H9 (cell line): ENCODE data around the gene IER5L. TPM values are rescaled to one million over a fixed set of nuclear protein-coding genes. Genes with fewer than 3 reads are reported as not detected.

ENCODE experiments used
- DNase-seq: peaks from one replicate; pipeline ENCODE4 v3.0.0-alpha.2; 2017
- H2AFZ ChIP-seq: one replicate; pipeline ENCODE4 v1.6.1; 2013; ENCODE audit warnings: mild to moderate bottlenecking, low read length, control low read depth, moderate library complexity
- H2AK5ac ChIP-seq: 2 replicates; pipeline ENCODE4 v1.6.1; 2013; ENCODE audit warnings: low read length, control low read depth, mixed read lengths; ENCODE audit not compliant: insufficient read length
- H2BK120ac ChIP-seq: one replicate; pipeline ENCODE4 v1.6.1; 2013; ENCODE audit warnings: low read depth, mild to moderate bottlenecking, low read length, control low read depth, inconsistent platforms; ENCODE audit not compliant: poor library complexity, severe bottlenecking
- H2BK12ac ChIP-seq: 2 replicates; pipeline ENCODE4 v1.6.1; 2013; ENCODE audit warnings: low read length, control low read depth, mixed read lengths, low read depth; ENCODE audit not compliant: insufficient read length
- H2BK15ac ChIP-seq: 2 replicates; pipeline ENCODE4 v1.6.1; 2013; ENCODE audit warnings: low read depth, low read length, control low read depth
- H2BK20ac ChIP-seq: one replicate; pipeline ENCODE4 v1.6.1; 2013; ENCODE audit warnings: low read depth, mild to moderate bottlenecking, low read length, control low read depth, inconsistent platforms; ENCODE audit not compliant: poor library complexity, severe bottlenecking
- H2BK5ac ChIP-seq: 2 replicates; pipeline ENCODE4 v1.6.1; 2013; ENCODE audit warnings: low read length, control low read depth, mixed read lengths; ENCODE audit not compliant: insufficient read length
- H3K14ac ChIP-seq: 2 replicates; pipeline ENCODE4 v1.6.1; 2013; ENCODE audit warnings: low read length, control low read depth; ENCODE audit not compliant: insufficient read depth
- H3K18ac ChIP-seq: 2 replicates; pipeline ENCODE4 v1.6.1; 2013; ENCODE audit warnings: low read depth, mild to moderate bottlenecking, mixed read lengths, low read length, control low read depth; ENCODE audit not compliant: insufficient read length
- H3K23ac ChIP-seq: 2 replicates; pipeline ENCODE4 v1.6.1; 2013; ENCODE audit warnings: low read length, control low read depth, mixed read lengths, low read depth; ENCODE audit not compliant: insufficient read length
- H3K23me2 ChIP-seq: 2 replicates; pipeline ENCODE4 v1.6.1; 2013; ENCODE audit warnings: low read depth, mild to moderate bottlenecking, mixed read lengths, low read length, control low read depth; ENCODE audit not compliant: insufficient read length, poor library complexity, severe bottlenecking
- H3K27ac ChIP-seq: 2 replicates; pipeline ENCODE4 v1.5.1; 2013; ENCODE audit warnings: low read length, control low read depth, mixed read lengths, low read depth; ENCODE audit not compliant: insufficient read length
- H3K27me3 ChIP-seq: 2 replicates; pipeline ENCODE4 v1.6.1; 2013; ENCODE audit warnings: low read length, control low read depth, inconsistent platforms; ENCODE audit not compliant: insufficient read depth
- H3K4ac ChIP-seq: 2 replicates; pipeline ENCODE4 v1.6.1; 2013; ENCODE audit warnings: low read depth, mild to moderate bottlenecking, control low read depth, inconsistent platforms, low read length, moderate library complexity
- H3K4me1 ChIP-seq: 2 replicates; pipeline ENCODE4 v1.6.1; 2013; ENCODE audit warnings: low read length, control low read depth, inconsistent platforms; ENCODE audit not compliant: insufficient read depth
- H3K4me2 ChIP-seq: 2 replicates; pipeline ENCODE4 v1.6.1; 2013; ENCODE audit warnings: low read length, control low read depth, mixed read lengths; ENCODE audit not compliant: insufficient read length, insufficient read depth
- H3K56ac ChIP-seq: 2 replicates; pipeline ENCODE4 v1.6.1; 2013; ENCODE audit warnings: low read depth, mild to moderate bottlenecking, mixed read lengths, low read length, control low read depth; ENCODE audit not compliant: insufficient read length
- H3K79me1 ChIP-seq: 2 replicates; pipeline ENCODE4 v1.6.1; 2013; ENCODE audit warnings: low read depth, mild to moderate bottlenecking, moderate library complexity, low read length, control low read depth, inconsistent platforms; ENCODE audit not compliant: insufficient read depth, poor library complexity, severe bottlenecking
- H3K79me2 ChIP-seq: 2 replicates; pipeline ENCODE4 v1.6.1; 2013; ENCODE audit warnings: low read length, control low read depth, inconsistent platforms; ENCODE audit not compliant: insufficient read depth
- H3K9ac ChIP-seq: 2 replicates; pipeline ENCODE4 v1.6.1; 2013; ENCODE audit warnings: low read length, control low read depth, mixed read lengths; ENCODE audit not compliant: insufficient read length; ENCODE audit errors: extremely low read depth
- H3K9me3 ChIP-seq: one replicate; pipeline ENCODE4 v1.6.1; 2013; ENCODE audit warnings: low read depth, low read length, inconsistent platforms; ENCODE audit not compliant: control insufficient read depth
- H3T11ph ChIP-seq: one replicate; pipeline ENCODE4 v1.6.1; 2013; ENCODE audit warnings: mild to moderate bottlenecking, low read length, control low read depth, inconsistent platforms
- H4K20me1 ChIP-seq: one replicate; pipeline ENCODE4 v1.6.1; 2013; ENCODE audit not compliant: control insufficient read depth, insufficient read length, insufficient read depth
- H4K5ac ChIP-seq: 2 replicates; pipeline ENCODE4 v1.6.1; 2013; ENCODE audit warnings: low read depth, mild to moderate bottlenecking, mixed read lengths, low read length, control low read depth; ENCODE audit not compliant: insufficient read length
- H4K8ac ChIP-seq: replicated peaks from 2 replicates; pipeline ENCODE4 v1.6.1; 2013; ENCODE audit warnings: low read length, control low read depth, mixed read lengths, low read depth; ENCODE audit not compliant: insufficient read length
- H4K91ac ChIP-seq: 2 replicates; pipeline ENCODE4 v1.6.1; 2013; ENCODE audit warnings: low read depth, mild to moderate bottlenecking, moderate library complexity, mixed read lengths, low read length, control low read depth; ENCODE audit not compliant: insufficient read length
- H3K27ac Mint-ChIP-seq, 3 experiments: 2 replicates in 2 of 3; 3 replicates in 1 of 3; pipeline ENCODE4 v1.8.0; 2020 to 2021; ENCODE audit warnings: mixed read lengths in 3 of 3, mild to moderate bottlenecking in 1 of 3, moderate library complexity in 1 of 3
- H3K27me3 Mint-ChIP-seq: 2 replicates; pipeline ENCODE4 v1.8.0; 2021; ENCODE audit warnings: low read depth, mild to moderate bottlenecking, moderate library complexity, mixed read lengths
- H3K36me3 Mint-ChIP-seq, 3 experiments: 2 replicates in 2 of 3; 3 replicates in 1 of 3; pipeline ENCODE4 v1.8.0; 2020 to 2021; ENCODE audit warnings: low read depth in 3 of 3, mixed read lengths in 3 of 3; ENCODE audit not compliant: insufficient read depth in 1 of 3
- H3K4me1 Mint-ChIP-seq, 2 experiments: 2 replicates each; pipeline ENCODE4 v1.8.0; 2020; ENCODE audit warnings: mixed read lengths in 2 of 2
- H3K4me3 Mint-ChIP-seq, 2 experiments: 2 replicates in 1 of 2; 3 replicates in 1 of 2; pipeline ENCODE4 v1.8.0; 2020 to 2021; ENCODE audit warnings: mild to moderate bottlenecking in 2 of 2, mixed read lengths in 2 of 2, moderate library complexity in 1 of 2
- H3K9me3 Mint-ChIP-seq, 2 experiments: 2 replicates in 1 of 2; 3 replicates in 1 of 2; pipeline ENCODE4 v1.8.0; 2020; ENCODE audit warnings: mild to moderate bottlenecking in 2 of 2, mixed read lengths in 2 of 2, moderate library complexity in 1 of 2
- CTCF ChIP-seq: fragments of 200-600 bp; sonication (generic); conservative IDR thresholded peaks from 3 replicates; pipeline ENCODE4 v1.8.0; 2021; ENCODE audit warnings: antibody characterized with exemption, mild to moderate bottlenecking
- WGBS: extraction: QIAGEN DNeasy Blood & Tissue Kit; methylation state at CpG from one replicate; pipeline ENCODE4 v1.1.7; 2013; ENCODE audit warnings: missing lambda C conversion rate, low lambda C conversion rate, mixed read lengths; ENCODE audit not compliant: insufficient read length; ENCODE audit errors: extremely low coverage; 5-methylcytosine and 5-hydroxymethylcytosine counted together
- total RNA-seq: library from RNA; stranded (reverse); gene quantifications from 2 replicates; pipeline ENCODE4 v1.2.1, GENCODE V29; 2021

The IER5L gene
- total RNA-seq, 1 experiment from 2014 or later: 1.0 TPM

- Histone ChIP-seq H2AK5ac (no peak overlapping the region), H3K4me1 (peaks cover 4% of the 10 kb centered on the region; the same call in 1 of the 2 replicates), H3K9ac (no peak overlapping the region), H3K23ac (no peak overlapping the region), H3K27ac (no peak overlapping the region), H3K23me2 (no peaks in the 10 kb centered on the region), H3T11ph (no peak overlapping the region), H3K56ac (no peak overlapping the region), H3K79me2 (no peaks in the 10 kb centered on the region), H3K79me1 (no peaks in the 10 kb centered on the region), H3K4me2 (no peak overlapping the region), H4K20me1 (no peaks in the 10 kb centered on the region), H3K4ac (no peak overlapping the region), H3K27me3 (no peaks in the 10 kb centered on the region), H2BK15ac (no peak overlapping the region), H3K18ac (no peak overlapping the region), H4K8ac (no peak overlapping the region), H2BK120ac (no peak overlapping the region), H3K14ac (no peak overlapping the region), H2AFZ (no peak overlapping the region), H2BK5ac (no peak overlapping the region), H2BK12ac (no peak overlapping the region), H4K91ac (no peak overlapping the region), H2BK20ac (no peak overlapping the region), H4K5ac (no peak overlapping the region), H3K9me3 (no peaks in the 10 kb centered on the region)
- no CpG with 5 or more reads among the region's 6 CpGs for WGBS
- Mint-ChIP-seq H3K4me3 (no peak overlapping the region), H3K27me3 (no peaks in the 10 kb centered on the region), H3K4me1 (peaks cover 7 to 21% of the 10 kb centered on the region in 2 experiments), H3K9me3 (no peaks in the 10 kb centered on the region), H3K27ac (no peak overlapping the region), H3K36me3 (peaks cover 11 to 34% (median 26%) of the 10 kb centered on the region in 3 experiments; a peak in 6 of 7 replicates)
- DNase-seq: no peak
- TF ChIP-seq CTCF: no peak
These were observed 28.6 kb downstream of the IER5L start for GRCh38 chr9:129149442-129149841.
